HEK293 (cell line): ENCODE results near the gene FIBCD1.

Experiments
- CTCF ChIA-PET: fragments of 350-600 bp; formaldehyde crosslinking; extraction: SDS; loops from one replicate; lab custom pipeline; 2021; ENCODE audit warnings: antibody characterized with exemption; lab: Yijun Ruan, JAX
- POLR2A ChIA-PET: fragments of 300-600 bp; formaldehyde crosslinking; extraction: SDS; loops from one replicate; lab custom pipeline; 2020; ENCODE audit warnings: antibody characterized with exemption, inconsistent platforms; lab: Yijun Ruan, JAX
- H3K27ac ChIP-seq: fragments of 200-500 bp; sonication (Bioruptor generic); 2 replicates; pipeline ENCODE4 v1.5.1; 2014; ENCODE audit warnings: low read depth, low read length, control low read depth, inconsistent platforms; ENCODE audit errors: extremely low read depth
- H3K36me3 ChIP-seq, 2 experiments: fragments of 200-500 bp in 1 of 2; sonication (Bioruptor generic) in 1 of 2; 1 replicate in 1 of 2; 2 replicates in 1 of 2; pipeline ENCODE4 v1.5.1; 2014 to 2017; ENCODE audit warnings: inconsistent platforms in 2 of 2, low read length in 2 of 2; ENCODE audit not compliant: control insufficient read depth in 2 of 2, insufficient read depth in 1 of 2
- H3K4me1 ChIP-seq: fragments of 200-500 bp; sonication (Bioruptor generic); 2 replicates; pipeline ENCODE4 v1.5.1; 2014; ENCODE audit warnings: mild to moderate bottlenecking, low read length, inconsistent platforms; ENCODE audit not compliant: control insufficient read depth, insufficient read depth
- H3K4me3 ChIP-seq: 2 replicates; pipeline ENCODE4 v1.5.1; 2011; ENCODE audit warnings: low read depth, mild to moderate bottlenecking, control low read depth, low read length, moderate library complexity
- H3K9me3 ChIP-seq: fragments of 200-500 bp; sonication (Bioruptor generic); 2 replicates; pipeline ENCODE4 v1.5.1; 2014; ENCODE audit warnings: low read depth, low read length, inconsistent platforms; ENCODE audit not compliant: control insufficient read depth, insufficient read depth
- ATF2 ChIP-seq: fragments of 450-650 bp; formaldehyde crosslinking; IDR thresholded peaks from 2 replicates; pipeline ENCODE4 v1.5.1; 2016; ENCODE audit warnings: missing biosample characterization, missing genetic modification characterization, low read depth
- GLI2 ChIP-seq: fragments of 450-650 bp; formaldehyde crosslinking; IDR thresholded peaks from 2 replicates; pipeline ENCODE4; 2017; ENCODE audit warnings: missing biosample characterization, missing genetic modification characterization, low read depth, borderline replicate concordance
- MYNN ChIP-seq: fragments of 450-650 bp; formaldehyde crosslinking; IDR thresholded peaks from 2 replicates; pipeline ENCODE4 v1.5.1; 2016; ENCODE audit warnings: missing biosample characterization, missing genetic modification characterization, borderline replicate concordance
- SALL2 ChIP-seq: fragments of 450-650 bp; formaldehyde crosslinking; IDR thresholded peaks from 2 replicates; pipeline ENCODE4 v1.5.0; 2017; ENCODE audit warnings: missing biosample characterization, mild to moderate bottlenecking, missing genetic modification characterization, borderline replicate concordance
- TCF7L2 ChIP-seq: IDR thresholded peaks from 2 replicates; pipeline ENCODE4 v1.6.1; 2011; ENCODE audit warnings: low read depth, mild to moderate bottlenecking, inconsistent platforms, low read length, moderate library complexity, borderline replicate concordance
- ZFHX2 ChIP-seq: fragments of 450-650 bp; formaldehyde crosslinking; conservative IDR thresholded peaks from 2 replicates; pipeline ENCODE4 v1.5.1; 2016; ENCODE audit warnings: missing biosample characterization, missing genetic modification characterization
- ZNF133 ChIP-seq: fragments of 450-650 bp; formaldehyde crosslinking; IDR thresholded peaks from 2 replicates; pipeline ENCODE4 v1.5.1; 2016; ENCODE audit warnings: missing biosample characterization, missing genetic modification characterization
- ZNF16 ChIP-seq: fragments of 450-650 bp; formaldehyde crosslinking; IDR thresholded peaks from 2 replicates; pipeline ENCODE4 v1.5.1; 2016; ENCODE audit warnings: low read depth, missing biosample characterization, missing genetic modification characterization
- ZNF18 ChIP-seq: fragments of 450-650 bp; formaldehyde crosslinking; IDR thresholded peaks from 2 replicates; pipeline ENCODE4 v1.5.1; 2016; ENCODE audit warnings: missing biosample characterization, missing genetic modification characterization
- ZNF202 ChIP-seq: fragments of 450-650 bp; formaldehyde crosslinking; IDR thresholded peaks from 2 replicates; pipeline ENCODE4 v1.5.1; 2016; ENCODE audit warnings: missing biosample characterization, missing genetic modification characterization, borderline replicate concordance
- ZNF292 ChIP-seq: fragments of 450-650 bp; formaldehyde crosslinking; IDR thresholded peaks from 2 replicates; pipeline ENCODE4 v1.5.1; 2016; ENCODE audit warnings: low read depth, missing biosample characterization, missing genetic modification characterization, borderline replicate concordance
- ZNF324 ChIP-seq: fragments of 450-650 bp; formaldehyde crosslinking; IDR thresholded peaks from 2 replicates; pipeline ENCODE4 v1.5.1; 2016; ENCODE audit warnings: missing biosample characterization, missing genetic modification characterization
- ZNF341 ChIP-seq: fragments of 450-650 bp; formaldehyde crosslinking; IDR thresholded peaks from 2 replicates; pipeline ENCODE4; 2016; ENCODE audit warnings: low read depth, missing biosample characterization, missing genetic modification characterization
- ZNF350 ChIP-seq: fragments of 450-650 bp; formaldehyde crosslinking; IDR thresholded peaks from 2 replicates; pipeline ENCODE4 v1.5.0; 2017; ENCODE audit warnings: missing biosample characterization, mild to moderate bottlenecking, missing genetic modification characterization
- ZNF488 ChIP-seq: fragments of 450-650 bp; formaldehyde crosslinking; IDR thresholded peaks from 2 replicates; pipeline ENCODE4 v1.5.1; 2016; ENCODE audit warnings: missing biosample characterization, missing genetic modification characterization
- ZNF513 ChIP-seq: fragments of 450-650 bp; IDR thresholded peaks from 2 replicates; pipeline ENCODE4 v1.5.1; 2018; ENCODE audit warnings: missing biosample characterization, missing genetic modification characterization
- ZNF610 ChIP-seq: fragments of 450-650 bp; formaldehyde crosslinking; IDR thresholded peaks from 2 replicates; pipeline ENCODE4 v1.5.1; 2016; ENCODE audit warnings: missing biosample characterization, missing genetic modification characterization, borderline replicate concordance
- ZNF624 ChIP-seq: fragments of 450-650 bp; formaldehyde crosslinking; IDR thresholded peaks from 2 replicates; pipeline ENCODE4 v1.5.1; 2017; ENCODE audit warnings: missing biosample characterization, missing genetic modification characterization
- ZNF654 ChIP-seq: fragments of 450-650 bp; formaldehyde crosslinking; IDR thresholded peaks from 2 replicates; pipeline ENCODE4 v1.5.1; 2016; ENCODE audit warnings: low read depth, missing biosample characterization, missing genetic modification characterization
- ZNF692 ChIP-seq: fragments of 450-650 bp; formaldehyde crosslinking; IDR thresholded peaks from 2 replicates; pipeline ENCODE4 v1.5.1; 2016; ENCODE audit warnings: missing biosample characterization, missing genetic modification characterization

The FIBCD1 gene

GRCh38 chr9:130952065-130952762, 13.2 kb upstream of the FIBCD1 start:
- H3K9me3 ChIP-seq, result no peaks in the 10 kb centered on the region
- TF ChIP-seq ZNF341 (tag by site-specific recombination) (no peak), ZNF350 (no peak), ZNF692 (no peak), SALL2 (no peak), ZNF610 (tag by site-specific recombination) (no peak), ZFHX2 (tag by site-specific recombination) (no peak), ZNF18 (tag by site-specific recombination) (no peak), TCF7L2 (no peak), ZNF292 (no peak), ZNF654 (no peak), ZNF202 (no peak), ZNF513 (tag by site-specific recombination) (no peak), ZNF324 (tag by site-specific recombination) (no peak), GLI2 (no peak), ATF2 (tag by site-specific recombination) (no peak)
- POLR2A ChIA-PET, result no interaction called here
- no peak overlapping the region for H3K4me3 ChIP-seq
- no peak overlapping the region for H3K27ac ChIP-seq
- no peaks in the 10 kb centered on the region for H3K4me1 ChIP-seq
- CTCF ChIA-PET, result interaction anchor here (1.1 to 1.3 kb wide), 5 partner anchors 9 to 82 kb away, joined by 3 to 6 read pairs (median 4); no protein-coding TSS in a partner anchor
- no peaks in the 10 kb centered on the region for H3K36me3 ChIP-seq

- ChIA-PET CTCF (interaction anchor here (2.0 kb wide), 1 partner anchor 84 kb away, joined by 4 read pairs; no protein-coding TSS in a partner anchor), POLR2A (no interaction called here)
- no peaks in the 10 kb centered on the region for H3K36me3 ChIP-seq
- no peak overlapping the region for H3K4me3 ChIP-seq
- TF ChIP-seq ZNF133 (tag by site-specific recombination) (no peak), ZNF624 (tag by site-specific recombination) (no peak), ZNF16 (tag by site-specific recombination) (no peak), MYNN (tag by site-specific recombination) (no peak), ZNF488 (no peak)
- H3K4me1 ChIP-seq, result no peaks in the 10 kb centered on the region
- no peak overlapping the region for H3K27ac ChIP-seq
- no peaks in the 10 kb centered on the region for H3K9me3 ChIP-seq
Observed at GRCh38 chr9:130950039-130950311, 10.9 kb upstream of the FIBCD1 start.
